Dermis blood vessel endothelial cell (primary cell): ENCODE data around the gene FLT3. TPM values are rescaled to one million over a fixed set of nuclear protein-coding genes. Genes with fewer than 3 reads are reported as not detected.
A peak's percentile ranks its signal among the peaks of the same experiment; 100 is the strongest.

Experiments
- DNase-seq: peaks from one replicate; pipeline ENCODE4 v3.0.0; 2010
- total RNA-seq: library from RNA; depleted of rRNA; stranded (reverse); fragments of >200 nt; gene quantifications from 2 replicates; pipeline ENCODE4 v1.2.3, GENCODE V29; 2014

Gene FLT3
- total RNA-seq, 1 donor from 2014 or later, result not detected

GRCh38 chr13:28001049-28001448, 99.3 kb downstream of the FLT3 start:
- no peak for DNase-seq

- no peak for DNase-seq
These were observed 99.8 kb downstream of the FLT3 start for GRCh38 chr13:28000567-28000966.

GRCh38 chr13:27997904-27998522, 102.4 kb downstream of the FLT3 start:
- peak; percentile 40 for DNase-seq

GRCh38 chr13:27991881-27992280, 108.5 kb downstream of the FLT3 start:
- no peak for DNase-seq

GRCh38 chr13:27988520-27988919, 111.9 kb downstream of the FLT3 start, which contains the start of gene URAD:
Gene URAD (minus strand): TSS chr13:27988693. CDS start chr13:27988637, 56 bp downstream.
- DNase-seq, result no peak

- no peak for DNase-seq
These were observed 114.8 kb downstream of the FLT3 start for GRCh38 chr13:27985600-27985999.

GRCh38 chr13:27982361-27982760, 118.0 kb downstream of the FLT3 start:
- DNase-seq, result no peak

GRCh38 chr13:27981006-27981708, 119.2 kb downstream of the FLT3 start:
- DNase-seq, result no peak

GRCh38 chr13:27980280-27980998, 119.9 kb downstream of the FLT3 start:
- DNase-seq, result no peak

- DNase-seq, result no peak
These were observed 120.6 kb downstream of the FLT3 start for GRCh38 chr13:27979765-27980279.

- DNase-seq, result no peak
These were observed 121.3 kb downstream of the FLT3 start for GRCh38 chr13:27979001-27979643.

GRCh38 chr13:27978301-27978968, 121.9 kb downstream of the FLT3 start:
- DNase-seq, result no peak

- DNase-seq, result peak; percentile 35
These were observed 122.7 kb downstream of the FLT3 start for GRCh38 chr13:27977476-27978300.

GRCh38 chr13:27976362-27977091, 123.8 kb downstream of the FLT3 start:
- DNase-seq, result no peak

- no peak for DNase-seq
These were observed 124.6 kb downstream of the FLT3 start for GRCh38 chr13:27975564-27976361.

- DNase-seq, result no peak
These were observed 126.3 kb downstream of the FLT3 start for GRCh38 chr13:27973961-27974662.

- no peak for DNase-seq
These were observed 127.1 kb downstream of the FLT3 start for GRCh38 chr13:27973291-27973690.

GRCh38 chr13:27972478-27972820, 127.9 kb downstream of the FLT3 start:
- no peak for DNase-seq

- no peak for DNase-seq
These were observed 128.4 kb downstream of the FLT3 start for GRCh38 chr13:27971776-27972477.
